ENCODE data around the gene NFATC4. TPM values are rescaled to one million over a fixed set of nuclear protein-coding genes. Genes with fewer than 3 reads are reported as not detected.

The NFATC4 gene
- polyA plus RNA-seq, 4 donors = 11.2 to 45.1 (median 29.1) TPM

- DNase-seq (no peak), FAIRE-seq (no peak)
- Histone ChIP-seq H3K27me3 (ENCODE audit: control insufficient read depth in 3 of 3, insufficient read depth in 3 of 3, low read length in 3 of 3) (no peaks in the 10 kb centered on the region), H3K36me3 (ENCODE audit: control insufficient read depth in 3 of 3, insufficient read depth in 2 of 3, low read depth in 1 of 3, low read length in 3 of 3) (peaks cover 0 to 78% (median 0%) of the 10 kb centered on the region in 3 donors), H3K9me3 (ENCODE audit: control insufficient read depth in 2 of 2, insufficient read depth in 1 of 2, low read depth in 1 of 2, low read length in 1 of 2) (no peaks in the 10 kb centered on the region), H3K27ac (ENCODE audit: low read depth in 1 of 3, low read length in 2 of 3) (no peak overlapping the region), H3K4me3 (ENCODE audit: low read depth in 1 of 3, low read length in 3 of 3) (no peak overlapping the region), H3K4me1 (ENCODE audit: control insufficient read depth in 3 of 3, insufficient read depth in 2 of 3, low read depth in 1 of 3, low read length in 2 of 3) (peaks cover 0 to 7% (median 2%) of the 10 kb centered on the region in 3 donors)
- WGBS, 3 donors = 68 to 77% (median 72%) methylated on average over 3 of the region's 3 CpGs
Measured at GRCh38 chr14:24408764-24409163, 40.8 kb downstream of the NFATC4 start.

DNA sequence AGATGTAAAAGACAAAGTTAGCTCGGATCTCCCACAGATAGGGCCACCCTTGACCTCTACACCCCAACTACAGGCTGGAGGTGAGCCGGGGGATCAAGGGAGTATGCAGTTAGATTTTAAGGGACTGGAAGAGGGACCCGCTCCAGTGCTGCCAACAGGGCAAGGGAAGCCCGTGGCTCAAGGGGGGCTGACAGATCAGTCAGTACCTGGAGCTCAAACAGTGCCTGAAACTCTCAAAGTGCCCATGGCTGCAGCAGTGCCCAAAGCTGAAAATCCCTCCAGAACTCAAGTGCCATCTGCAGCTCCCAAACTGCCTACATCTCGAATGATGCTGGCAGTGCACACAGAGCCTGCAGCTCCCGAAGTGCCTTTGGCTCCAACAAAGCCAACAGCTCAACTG lies 41.2 kb downstream of the NFATC4 start:
- no peaks in the 10 kb centered on the region for H3K27me3 ChIP-seq (ENCODE audit: control insufficient read depth in 3 of 3, insufficient read depth in 3 of 3, low read length in 3 of 3)
- no peak overlapping the region for H3K4me3 ChIP-seq (ENCODE audit: low read depth in 1 of 3, low read length in 3 of 3)
- 83 to 89% (median 85%) methylated on average over 6 of the region's 6 CpGs for WGBS, 3 donors
- DNase-seq (no peak), FAIRE-seq (no peak)
- H3K9me3 ChIP-seq (ENCODE audit: control insufficient read depth in 2 of 2, insufficient read depth in 1 of 2, low read depth in 1 of 2, low read length in 1 of 2) = no peaks in the 10 kb centered on the region
- peaks cover 0 to 3% (median 0%) of the 10 kb centered on the region in 3 donors for H3K4me1 ChIP-seq (ENCODE audit: control insufficient read depth in 3 of 3, insufficient read depth in 2 of 3, low read depth in 1 of 3, low read length in 2 of 3)
- H3K36me3 ChIP-seq (ENCODE audit: control insufficient read depth in 3 of 3, insufficient read depth in 2 of 3, low read depth in 1 of 3, low read length in 3 of 3) = peaks cover 0 to 82% (median 0%) of the 10 kb centered on the region in 3 donors
- no peak overlapping the region for H3K27ac ChIP-seq (ENCODE audit: low read depth in 1 of 3, low read length in 2 of 3)

DNA sequence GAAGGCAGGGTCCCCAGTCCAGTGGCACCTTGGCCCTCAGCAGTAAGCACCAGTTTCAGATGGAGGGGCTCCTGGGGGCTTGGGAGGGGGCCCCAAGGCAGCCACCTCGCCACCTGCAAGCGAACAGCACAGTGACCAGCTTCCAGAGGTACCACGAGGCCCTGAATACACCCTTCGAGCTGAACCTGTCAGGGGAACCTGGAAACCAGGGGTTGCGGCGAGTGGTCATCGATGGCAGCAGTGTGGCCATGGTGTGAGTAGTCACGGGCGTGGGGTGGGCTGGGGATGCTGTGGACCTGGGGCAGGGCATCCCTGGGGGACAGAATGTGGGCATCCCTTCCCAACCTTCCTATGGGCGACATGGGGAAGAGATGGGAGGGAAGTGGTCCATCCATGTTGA lies 42.0 kb downstream of the NFATC4 start:
- H3K27ac ChIP-seq (ENCODE audit: low read depth in 1 of 3, low read length in 2 of 3) = no peak overlapping the region
- DNase-seq (no peak), FAIRE-seq (no peak)
- no peaks in the 10 kb centered on the region for H3K9me3 ChIP-seq (ENCODE audit: control insufficient read depth in 2 of 2, insufficient read depth in 1 of 2, low read depth in 1 of 2, low read length in 1 of 2)
- 82 to 95% (median 91%) methylated on average over 10 of the region's 10 CpGs for WGBS, 3 donors
- H3K4me1 ChIP-seq (ENCODE audit: control insufficient read depth in 3 of 3, insufficient read depth in 2 of 3, low read depth in 1 of 3, low read length in 2 of 3) = no peaks in the 10 kb centered on the region
- no peak overlapping the region for H3K4me3 ChIP-seq (ENCODE audit: low read depth in 1 of 3, low read length in 3 of 3)
- no peaks in the 10 kb centered on the region for H3K27me3 ChIP-seq (ENCODE audit: control insufficient read depth in 3 of 3, insufficient read depth in 3 of 3, low read length in 3 of 3)
- H3K36me3 ChIP-seq (ENCODE audit: control insufficient read depth in 3 of 3, insufficient read depth in 2 of 3, low read depth in 1 of 3, low read length in 3 of 3) = peaks cover 0 to 85% (median 0%) of the 10 kb centered on the region in 3 donors

DNA sequence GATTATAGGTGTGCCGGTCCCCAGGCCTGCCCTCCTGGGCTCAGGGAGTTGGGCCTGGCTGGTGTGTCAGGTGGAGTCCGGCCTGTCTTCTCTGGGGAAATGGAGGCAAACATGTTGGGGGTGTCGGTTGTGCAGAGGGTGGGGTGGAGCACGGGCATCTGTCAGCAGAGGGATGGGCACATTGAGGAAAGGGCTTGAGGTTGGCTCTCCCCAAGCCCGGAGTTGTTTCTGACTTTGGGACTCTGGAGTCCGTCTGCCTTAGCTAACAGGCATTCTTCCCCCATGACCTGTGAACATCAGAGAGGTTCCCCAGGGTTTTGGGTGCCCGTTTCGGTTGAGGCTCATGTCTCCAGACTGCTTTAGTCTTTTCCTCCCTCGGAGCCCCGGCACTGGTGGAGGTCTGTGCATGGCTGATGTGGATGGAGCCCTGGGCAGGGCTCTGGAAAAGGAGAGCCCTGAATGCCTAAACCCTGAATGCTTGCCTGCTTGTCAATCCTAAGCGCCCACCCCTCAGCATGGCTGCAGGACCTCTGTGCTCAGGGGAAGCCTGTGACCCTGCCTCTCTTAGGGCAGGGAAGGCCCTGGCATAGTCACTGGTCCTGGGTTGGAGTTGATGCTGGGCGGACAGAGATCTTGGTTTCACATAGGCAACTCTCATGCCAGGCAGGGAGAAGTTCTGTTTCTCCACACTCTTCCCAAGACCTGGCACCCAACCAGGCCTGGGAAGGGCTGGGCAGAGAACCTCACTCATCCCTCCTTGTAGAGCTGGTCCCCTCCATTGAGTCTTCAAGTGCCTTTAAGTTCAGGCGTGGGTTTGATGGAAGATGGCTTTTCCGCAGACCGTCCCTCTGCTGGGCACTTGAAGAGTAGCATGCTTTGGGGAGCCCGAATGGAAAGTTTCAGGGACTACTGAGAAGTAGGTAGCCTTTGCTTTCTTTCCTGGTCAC lies 43.7 kb downstream of the NFATC4 start:
- Histone ChIP-seq H3K9me3 (ENCODE audit: control insufficient read depth in 2 of 2, insufficient read depth in 1 of 2, low read depth in 1 of 2, low read length in 1 of 2) (no peaks in the 10 kb centered on the region), H3K4me3 (ENCODE audit: low read depth in 1 of 3, low read length in 3 of 3) (no peak overlapping the region), H3K27ac (ENCODE audit: low read depth in 1 of 3, low read length in 2 of 3) (no peak overlapping the region), H3K27me3 (ENCODE audit: control insufficient read depth in 3 of 3, insufficient read depth in 3 of 3, low read length in 3 of 3) (no peaks in the 10 kb centered on the region), H3K4me1 (ENCODE audit: control insufficient read depth in 3 of 3, insufficient read depth in 2 of 3, low read depth in 1 of 3, low read length in 2 of 3) (no peaks in the 10 kb centered on the region), H3K36me3 (ENCODE audit: control insufficient read depth in 3 of 3, insufficient read depth in 2 of 3, low read depth in 1 of 3, low read length in 3 of 3) (peaks cover 0 to 93% (median 0%) of the 10 kb centered on the region in 3 donors)
- FAIRE-seq (no peak), DNase-seq (peak; percentile 66 to 69)
- WGBS, 3 donors = 68 to 71% (median 70%) methylated on average over 16 of the region's 16 CpGs

DNA sequence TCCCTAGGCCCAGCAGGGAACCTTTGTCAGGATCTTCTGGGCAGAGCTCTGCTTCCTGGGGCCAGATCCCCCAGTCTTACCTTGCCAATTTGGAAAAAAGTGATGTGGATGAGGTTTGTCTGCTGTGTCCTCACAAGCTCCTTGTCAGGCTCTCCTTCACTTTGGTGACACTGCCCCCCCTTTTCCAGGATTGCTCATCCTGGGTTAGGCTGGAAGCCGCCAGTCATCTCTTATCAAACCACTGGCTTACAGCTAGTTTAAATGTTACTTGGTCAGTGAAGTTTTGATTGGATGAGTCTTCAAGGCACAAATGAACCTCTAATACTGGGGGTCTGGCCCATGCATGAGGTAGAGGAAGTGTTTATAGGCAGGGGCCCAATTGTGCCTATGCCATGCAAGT lies 46.1 kb downstream of the NFATC4 start:
- DNase-seq = no peak
- Histone ChIP-seq H3K36me3 (ENCODE audit: control insufficient read depth in 3 of 3, insufficient read depth in 2 of 3, low read depth in 1 of 3, low read length in 3 of 3) (peaks cover 0 to 75% (median 0%) of the 10 kb centered on the region in 3 donors), H3K4me3 (ENCODE audit: low read depth in 1 of 3, low read length in 3 of 3) (no peak overlapping the region), H3K9me3 (ENCODE audit: control insufficient read depth in 2 of 2, insufficient read depth in 1 of 2, low read depth in 1 of 2, low read length in 1 of 2) (no peaks in the 10 kb centered on the region), H3K27me3 (ENCODE audit: control insufficient read depth in 3 of 3, insufficient read depth in 3 of 3, low read length in 3 of 3) (no peaks in the 10 kb centered on the region), H3K27ac (ENCODE audit: low read depth in 1 of 3, low read length in 2 of 3) (no peak overlapping the region), H3K4me1 (ENCODE audit: control insufficient read depth in 3 of 3, insufficient read depth in 2 of 3, low read depth in 1 of 3, low read length in 2 of 3) (peaks cover 0 to 3% (median 3%) of the 10 kb centered on the region in 3 donors)
- WGBS, 3 donors = 88 to 100% (median 94%) methylated on average over 1 of the region's 1 CpG
- no peak for FAIRE-seq

DNA sequence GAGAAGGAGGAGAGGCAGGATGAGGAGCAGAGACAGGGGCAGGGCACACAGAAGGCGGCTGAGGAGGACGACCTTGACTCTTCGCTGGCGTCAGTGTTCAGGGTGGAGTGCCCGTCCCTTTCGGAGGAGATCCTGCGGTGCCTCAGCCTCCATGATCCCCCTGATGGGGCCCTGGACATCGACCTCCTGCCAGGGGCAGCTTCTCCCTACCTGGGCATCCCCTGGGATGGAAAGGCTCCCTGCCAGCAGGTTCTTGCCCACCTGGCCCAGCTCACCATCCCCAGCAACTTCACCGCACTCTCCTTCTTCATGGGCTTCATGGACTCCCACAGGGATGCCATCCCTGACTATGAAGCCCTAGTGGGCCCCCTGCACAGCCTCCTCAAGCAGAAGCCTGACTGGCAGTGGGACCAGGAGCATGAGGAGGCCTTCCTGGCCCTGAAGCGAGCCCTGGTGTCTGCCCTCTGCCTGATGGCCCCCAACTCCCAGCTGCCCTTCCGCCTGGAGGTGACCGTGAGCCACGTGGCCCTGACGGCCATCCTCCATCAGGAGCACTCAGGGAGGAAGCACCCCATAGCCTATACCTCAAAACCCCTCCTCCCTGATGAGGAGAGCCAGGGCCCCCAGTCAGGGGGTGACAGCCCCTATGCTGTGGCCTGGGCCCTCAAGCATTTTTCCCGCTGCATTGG lies 46.9 kb downstream of the NFATC4 start:
- H3K4me3 ChIP-seq (ENCODE audit: low read depth in 1 of 3, low read length in 3 of 3) = no peak overlapping the region
- no peak for DNase-seq
- no peaks in the 10 kb centered on the region for H3K9me3 ChIP-seq (ENCODE audit: control insufficient read depth in 2 of 2, insufficient read depth in 1 of 2, low read depth in 1 of 2, low read length in 1 of 2)
- 87 to 91% (median 90%) methylated on average over 11 to 15 of the region's 15 CpGs for WGBS, 3 donors
- H3K27me3 ChIP-seq (ENCODE audit: control insufficient read depth in 3 of 3, insufficient read depth in 3 of 3, low read length in 3 of 3) = no peaks in the 10 kb centered on the region
- H3K27ac ChIP-seq (ENCODE audit: low read depth in 1 of 3, low read length in 2 of 3) = no peak overlapping the region
- FAIRE-seq = no peak
- peaks cover 0 to 67% (median 0%) of the 10 kb centered on the region in 3 donors for H3K36me3 ChIP-seq (ENCODE audit: control insufficient read depth in 3 of 3, insufficient read depth in 2 of 3, low read depth in 1 of 3, low read length in 3 of 3)
- H3K4me1 ChIP-seq (ENCODE audit: control insufficient read depth in 3 of 3, insufficient read depth in 2 of 3, low read depth in 1 of 3, low read length in 2 of 3) = peaks cover 0 to 4% (median 3%) of the 10 kb centered on the region in 3 donors

DNA sequence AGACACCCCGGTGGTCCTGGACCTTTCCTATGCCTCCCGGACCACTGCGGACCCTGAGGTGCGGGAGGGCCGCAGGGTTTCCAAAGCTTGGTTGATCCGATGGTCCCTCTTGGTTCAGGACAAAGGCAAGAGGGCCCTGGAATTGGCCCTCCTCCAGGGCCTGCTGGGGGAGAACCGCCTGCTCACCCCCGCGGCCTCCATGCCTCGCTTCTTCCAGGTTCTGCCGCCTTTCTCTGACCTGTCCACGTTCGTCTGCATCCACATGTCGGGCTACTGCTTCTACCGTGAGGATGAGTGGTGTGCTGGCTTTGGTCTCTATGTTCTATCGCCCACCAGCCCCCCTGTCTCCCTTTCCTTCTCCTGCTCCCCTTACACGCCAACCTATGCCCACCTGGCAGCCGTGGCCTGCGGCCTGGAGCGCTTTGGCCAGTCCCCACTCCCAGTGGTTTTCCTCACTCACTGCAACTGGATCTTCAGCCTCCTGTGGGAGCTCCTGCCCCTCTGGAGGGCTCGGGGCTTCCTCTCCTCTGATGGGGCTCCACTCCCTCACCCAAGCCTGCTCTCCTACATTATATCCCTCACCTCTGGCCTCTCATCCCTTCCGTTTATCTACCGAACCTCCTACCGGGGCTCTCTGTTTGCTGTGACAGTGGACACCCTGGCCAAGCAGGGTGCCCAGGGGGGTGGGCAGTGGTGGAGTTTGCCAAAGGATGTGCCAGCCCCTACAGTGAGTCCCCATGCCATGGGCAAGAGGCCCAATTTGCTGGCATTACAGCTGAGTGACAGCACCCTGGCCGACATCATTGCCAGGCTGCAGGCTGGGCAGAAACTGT lies 47.7 kb downstream of the NFATC4 start:
- H3K4me1 ChIP-seq (ENCODE audit: control insufficient read depth in 3 of 3, insufficient read depth in 2 of 3, low read depth in 1 of 3, low read length in 2 of 3) = peaks cover 0 to 4% (median 3%) of the 10 kb centered on the region in 3 donors
- H3K27ac ChIP-seq (ENCODE audit: low read depth in 1 of 3, low read length in 2 of 3) = no peak overlapping the region
- no peak overlapping the region for H3K4me3 ChIP-seq (ENCODE audit: low read depth in 1 of 3, low read length in 3 of 3)
- DNase-seq (no peak), FAIRE-seq (no peak)
- peaks cover 0 to 59% (median 0%) of the 10 kb centered on the region in 3 donors for H3K36me3 ChIP-seq (ENCODE audit: control insufficient read depth in 3 of 3, insufficient read depth in 2 of 3, low read depth in 1 of 3, low read length in 3 of 3)
- H3K27me3 ChIP-seq (ENCODE audit: control insufficient read depth in 3 of 3, insufficient read depth in 3 of 3, low read length in 3 of 3) = no peaks in the 10 kb centered on the region
- WGBS, 3 donors = 88 to 90% (median 89%) methylated on average over 24 to 25 of the region's 25 CpGs
- no peaks in the 10 kb centered on the region for H3K9me3 ChIP-seq (ENCODE audit: control insufficient read depth in 2 of 2, insufficient read depth in 1 of 2, low read depth in 1 of 2, low read length in 1 of 2)

Data from small intestine (tissue), 7 donors.